GM15510 (cell line): ENCODE results near the gene CTSH.

Source experiments
- POLR2A ChIP-seq: IDR thresholded peaks from 3 replicates; pipeline ENCODE4 v1.6.1; 2011; ENCODE audit warnings: borderline replicate concordance; ENCODE audit not compliant: insufficient read length; ENCODE audit errors: extremely low read depth

CTSH gene

DNA sequence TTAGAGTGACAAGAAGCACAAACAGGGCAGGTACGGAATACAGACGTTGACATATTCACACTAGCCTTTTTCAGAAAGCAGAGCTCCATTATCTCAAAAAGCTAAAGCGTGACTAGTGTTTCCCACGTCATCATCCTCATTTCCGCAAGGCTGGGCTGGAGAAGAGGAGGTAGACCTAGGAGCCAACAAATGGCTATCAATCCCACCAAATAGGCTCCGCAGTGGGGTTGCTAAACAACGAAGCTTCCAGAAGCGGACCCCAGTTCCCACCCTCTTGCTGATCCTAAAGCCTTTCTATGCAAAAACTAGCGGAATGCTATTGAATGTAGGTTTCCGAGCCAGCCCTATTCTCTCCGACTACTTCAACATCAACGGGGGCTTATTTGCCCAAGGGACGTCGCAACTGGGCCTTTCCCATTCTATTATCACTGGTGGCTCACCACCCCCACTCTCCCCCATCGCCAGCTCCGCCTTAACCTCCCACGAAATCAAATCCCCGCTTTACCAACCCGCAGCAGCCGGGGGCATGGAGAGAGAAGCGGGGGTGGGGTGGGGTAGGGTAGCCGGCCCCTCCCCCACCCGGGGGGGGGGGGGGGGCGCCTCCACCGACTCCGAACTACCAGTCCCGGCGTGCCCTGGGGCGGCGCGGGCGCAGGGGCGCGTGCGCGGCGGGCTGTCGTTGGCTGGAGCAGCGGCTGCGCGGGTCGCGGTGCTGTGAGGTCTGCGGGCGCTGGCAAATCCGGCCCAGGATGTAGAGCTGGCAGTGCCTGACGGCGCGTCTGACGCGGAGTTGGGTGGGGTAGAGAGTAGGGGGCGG lies 72.5 kb downstream of the CTSH start, which contains the start of gene MORF4L1:
Gene MORF4L1 (plus strand): TSS at position 736 of the 817 bp plus-strand sequence. CDS start 128 bp downstream, outside the sequence.
- no peak for TF ChIP-seq POLR2A
